Hippocampal formation (tissue), 2 donors: ENCODE data around the gene OTUB1.
"Not testable (repeated sequence)": the region's sequence is repeated elsewhere in the genome, so short reads cannot be mapped to it uniquely, and the experiment has no call there.

Experiments
- DNase-seq, 2 donors: peaks; one replicate each; lab custom pipeline; 2025; lab: John Stamatoyannopoulos, UW

Gene OTUB1

DNA sequence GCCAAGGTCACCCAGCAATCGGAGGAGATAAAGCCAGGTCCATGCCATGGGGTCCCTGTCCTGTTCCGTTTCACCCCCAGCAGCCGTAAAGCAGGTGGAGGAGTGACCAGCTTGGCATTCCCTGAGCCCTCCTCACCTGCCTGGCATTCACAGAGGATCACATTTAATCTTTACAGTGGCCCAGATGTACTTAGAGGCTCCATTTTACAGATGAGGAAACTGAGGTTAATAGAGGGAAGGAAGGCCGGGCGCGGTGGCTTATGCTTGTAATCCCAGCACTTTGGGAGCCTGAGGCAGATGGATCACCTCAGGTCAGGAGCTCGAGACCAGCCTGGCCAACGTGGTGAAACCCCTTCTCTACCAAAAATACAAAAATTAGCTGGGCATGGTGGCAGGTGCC, 61.1 kb downstream of the OTUB1 start:
- DNase-seq, result not testable (repeated sequence)
